K562 (cell line): ENCODE measurements around the gene TSC22D2. TPM values are rescaled to one million over a fixed set of nuclear protein-coding genes. Genes with fewer than 3 reads are reported as not detected.
A peak's percentile ranks its signal among the peaks of the same experiment; 100 is the strongest.

Experiments
- ATAC-seq: fragments of 200-7000 bp; cut with Tn5 transposase; 3 replicates; pipeline ENCODE4 v1.9.1; 2020; ENCODE audit warnings: moderate library complexity
- BruUV-seq: library from RNA; stranded (reverse); fragments of 400-500 nt; replicated peaks from 2 replicates; lab custom pipeline; 2021; lab: Mats Ljungman, UMichigan
- CTCF ChIA-PET: fragments of 300-600 bp; formaldehyde crosslinking; extraction: SDS; loops from one replicate; lab custom pipeline; 2021; ENCODE audit warnings: low intra/inter-chr PET ratio; lab: Yijun Ruan, JAX
- POLR2A ChIA-PET: fragments of 300-600, 350-650 bp; sonication (Branson Sonifier 250); formaldehyde crosslinking; extraction: SDS; loops from one replicate; lab custom pipeline; 2021; ENCODE audit warnings: antibody characterized with exemption, inconsistent platforms; lab: Yijun Ruan, JAX
- DNase-seq, 4 experiments: peaks; one replicate each; pipeline versions ENCODE4 v3.0.0 to v3.0.0-alpha.2; 2011 to 2018; ENCODE audit warnings: low spot score in 3 of 4, mixed read lengths in 3 of 4; ENCODE audit errors: extremely low read depth in 1 of 4
- FAIRE-seq: peaks from 2 replicates; lab custom pipeline; 2011; peaks lifted over from hg19 to GRCh38; lab: Jason Lieb, UNC
- H2AFZ ChIP-seq: 2 replicates; pipeline ENCODE4 v1.6.0; 2011; ENCODE audit warnings: low read depth, low read length, control low read depth, inconsistent platforms
- H3K27ac ChIP-seq: fragments of 200-600 bp; 3 replicates; pipeline ENCODE4 v1.8.0; 2011; ENCODE audit warnings: low read depth, mild to moderate bottlenecking, control low read depth, inconsistent platforms, low read length, moderate library complexity, mixed read lengths; ENCODE audit errors: extremely low read depth
- H3K27me3 ChIP-seq, 2 experiments: fragments of 300-600 bp in 1 of 2; 2 replicates in 1 of 2; 3 replicates in 1 of 2; pipeline versions ENCODE4 v1.6.0 to v1.8.0; 2011; ENCODE audit warnings: inconsistent platforms in 2 of 2, low read length in 2 of 2, mild to moderate bottlenecking in 1 of 2, mixed read lengths in 1 of 2, moderate library complexity in 1 of 2; ENCODE audit not compliant: control insufficient read depth in 2 of 2, insufficient read depth in 2 of 2
- H3K36me3 ChIP-seq: fragments of 300-600 bp; 3 replicates; pipeline ENCODE4 v1.8.0; 2011; ENCODE audit warnings: mild to moderate bottlenecking, low read length, inconsistent platforms; ENCODE audit not compliant: control insufficient read depth, insufficient read depth
- H3K4me1 ChIP-seq, 2 experiments: fragments of 200-600 bp in 1 of 2; replicated peaks in 1 of 2; 2 replicates in 1 of 2; 3 replicates in 1 of 2; pipeline versions ENCODE4 v1.5.1 to v1.8.0; 2011; ENCODE audit warnings: inconsistent platforms in 2 of 2, low read length in 2 of 2, mild to moderate bottlenecking in 1 of 2, mixed read lengths in 1 of 2, moderate library complexity in 1 of 2; ENCODE audit not compliant: control insufficient read depth in 2 of 2, insufficient read depth in 2 of 2
- H3K4me2 ChIP-seq: 2 replicates; pipeline ENCODE4 v1.6.1; 2011; ENCODE audit warnings: low read length, control low read depth, inconsistent platforms, mixed read lengths; ENCODE audit not compliant: insufficient read depth
- H3K4me3 ChIP-seq: fragments of 200-600 bp; sonication (generic), shearing (Covaris generic); 2 replicates; pipeline ENCODE4 v1.5.1; 2016; ENCODE audit warnings: control low read depth, inconsistent platforms
- H3K79me2 ChIP-seq: fragments of 200-600 bp; 3 replicates; pipeline ENCODE4 v1.8.0; 2011; ENCODE audit warnings: low read length, inconsistent platforms; ENCODE audit not compliant: control insufficient read depth, insufficient read depth
- H3K9ac ChIP-seq, 2 experiments: 2 replicates each; pipeline versions ENCODE4 v1.6.0 to v1.6.1; 2011; ENCODE audit warnings: low read depth in 2 of 2, low read length in 2 of 2, control low read depth in 1 of 2, inconsistent platforms in 1 of 2, mild to moderate bottlenecking in 1 of 2, mixed read lengths in 1 of 2; ENCODE audit not compliant: insufficient read depth in 1 of 2
- H3K9me1 ChIP-seq: one replicate; pipeline ENCODE4 v1.6.0; 2011; ENCODE audit warnings: inconsistent platforms, mild to moderate bottlenecking, low read length, moderate library complexity; ENCODE audit not compliant: control insufficient read depth, insufficient read depth
- H3K9me3 ChIP-seq: replicated peaks from 2 replicates; pipeline ENCODE4 v1.5.1; 2011; ENCODE audit warnings: low read depth, low read length, inconsistent platforms; ENCODE audit not compliant: control insufficient read depth, insufficient read depth
- H4K20me1 ChIP-seq: replicated peaks from 2 replicates; pipeline ENCODE4 v1.6.1; 2011; ENCODE audit warnings: low read length, inconsistent platforms, mixed read lengths; ENCODE audit not compliant: control insufficient read depth, insufficient read depth
- GTF2E2 ChIP-seq: fragments of 200-800 bp; sonication (Bioruptor generic); IDR thresholded peaks from 2 replicates; pipeline ENCODE4 v1.6.1; 2016; ENCODE audit warnings: missing genetic modification characterization, missing compliant biosample characterization
- REST ChIP-seq, 2 experiments: fragments of 450-650 bp; formaldehyde crosslinking in 1 of 2; IDR thresholded peaks; 2 replicates each; pipeline versions ENCODE4 v1.4.0 to v1.6.1; 2014 to 2020; ENCODE audit warnings: mild to moderate bottlenecking in 2 of 2, borderline replicate concordance in 1 of 2, low read depth in 1 of 2
- ZNF311 ChIP-seq: fragments of 250-450 bp; sonication (Bioruptor Pico); IDR thresholded peaks from 2 replicates; pipeline ENCODE4 v1.4.0; 2020; ENCODE audit warnings: mild to moderate bottlenecking, moderate library complexity
- WGBS: fragments of 100-300 bp; shearing (Covaris generic); methylation state at CpG from one replicate; pipeline ENCODE4 v1.1.6; 2016; ENCODE audit warnings: low coverage, mixed read lengths; ENCODE audit not compliant: insufficient coverage; ENCODE audit errors: missing lambda C conversion rate; 5-methylcytosine and 5-hydroxymethylcytosine counted together
- in situ Hi-C: fragments of 300-500 bp; cut with MboI; formaldehyde crosslinking; loops from 4 replicates; pipeline ENCODE4 v1.15.0; 2018; ENCODE audit warnings: inconsistent platforms, mixed read lengths
- intact Hi-C: fragments of 100-400 bp; cut with micrococcal nuclease; formaldehyde crosslinking; loops from 2 replicates; pipeline ENCODE4 v1.14.2; 2022
- polyA plus RNA-seq, 8 experiments: library from polyadenylated mRNA; depleted of rRNA in 4 of 8; stranded (reverse) in 5 of 8; unstranded in 3 of 8; fragments of >200 nt; fragmentation: Nextera tagmentation in 2 of 8; fragmentation: Illumina TruSeq in 1 of 8; extraction: Ambion mirVana in 2 of 8; extraction: Trizol in 1 of 8; gene quantifications; 2 replicates each; pipeline versions ENCODE4 v1.2.1 to v1.2.3, GENCODE V29; 2011 to 2014; ENCODE audit warnings: inconsistent platforms in 1 of 8, missing spikeins in 1 of 8
- total RNA-seq, 7 experiments: library from RNA; depleted of rRNA in 6 of 7; stranded (reverse); fragments of >200 nt in 6 of 7; fragmentation: Illumina TruSeq in 2 of 7; extraction: Trizol in 2 of 7; gene quantifications; 2 replicates each; pipeline versions ENCODE4 v1.2.1 to v1.2.3, GENCODE V29; 2011 to 2021; ENCODE audit warnings: low replicate concordance in 1 of 7

The TSC22D2 gene
- total and polyA plus RNA-seq, 9 of the 15 experiments (the other 6 are each of a cell fraction or from before 2014, with no cell fraction given): 5.5 to 44.0 (median 19.3) TPM

GRCh38 chr3:150447084-150447483 is 39.0 kb downstream of the TSC22D2 start:
- peak; percentile 1; the same call in 2 of the 3 replicates for ATAC-seq
- H2AFZ ChIP-seq: no peak overlapping the region
- H3K27me3 ChIP-seq: no peaks in the 10 kb centered on the region
- no TSS peak for BruUV-seq
- TF ChIP-seq ZNF311 (0 out of 2 replicates have a peak, but pooled peaks have one; percentile 32), REST (IDR thresholded peaks at IDR 0.05; ENCODE audit: borderline replicate concordance) (no peak), REST (CRISPR knock-in tag; IDR thresholded peaks at IDR 0.05; ENCODE audit: low read depth) (no peak), GTF2E2 (tag) (peak; percentile 61; the same call in 1 of the 2 replicates)
- TF ChIP-seq, all 486 proteins: peak for 2
- peaks cover 35% of the 10 kb centered on the region; the same call in 2 of the 3 replicates for H3K36me3 ChIP-seq
- H3K9ac ChIP-seq: peak overlapping the region in 1 of 2 experiments; percentile 10; a peak in 1 of 4 replicates
- H3K9me3 ChIP-seq: no peaks in the 10 kb centered on the region
- no peaks in the 10 kb centered on the region for H4K20me1 ChIP-seq
- ChIA-PET CTCF (no interaction called here), POLR2A (no interaction called here)
- peak overlapping the region; percentile 85 for H3K27ac ChIP-seq
- in situ Hi-C loops: no loop called here
- peaks cover 97% of the 10 kb centered on the region for H3K79me2 ChIP-seq
- WGBS: 43% methylated on average over 2 of the region's 2 CpGs
- peaks cover 22 to 31% of the 10 kb centered on the region in 2 experiments; a peak in 4 of 5 replicates for H3K4me1 ChIP-seq
- no peaks in the 10 kb centered on the region for H3K9me1 ChIP-seq
- no peak for FAIRE-seq
- H3K4me3 ChIP-seq: no peak overlapping the region
- intact Hi-C loops: no loop called here
- H3K4me2 ChIP-seq: peak overlapping the region; percentile 27
- no peak for DNase-seq
